Mammary epithelial cell (primary cell): ENCODE results near the gene KIAA1671.

Source experiments
- CTCF ChIP-seq, 2 donors: IDR thresholded peaks in 1 of 2; conservative IDR thresholded peaks in 1 of 2; 2 replicates each; pipeline ENCODE4 v1.5.1; 2011 to 2012; ENCODE audit warnings: inconsistent platforms in 2 of 2, low read length in 2 of 2, mild to moderate bottlenecking in 2 of 2, control low read depth in 1 of 2, low read depth in 1 of 2; ENCODE audit not compliant: insufficient read depth in 1 of 2; ENCODE audit errors: extremely low read depth in 1 of 2
- EZH2 ChIP-seq: IDR thresholded peaks from 2 replicates; pipeline ENCODE4 v1.6.1; 2012; ENCODE audit warnings: low read length, inconsistent platforms, borderline replicate concordance

DNA sequence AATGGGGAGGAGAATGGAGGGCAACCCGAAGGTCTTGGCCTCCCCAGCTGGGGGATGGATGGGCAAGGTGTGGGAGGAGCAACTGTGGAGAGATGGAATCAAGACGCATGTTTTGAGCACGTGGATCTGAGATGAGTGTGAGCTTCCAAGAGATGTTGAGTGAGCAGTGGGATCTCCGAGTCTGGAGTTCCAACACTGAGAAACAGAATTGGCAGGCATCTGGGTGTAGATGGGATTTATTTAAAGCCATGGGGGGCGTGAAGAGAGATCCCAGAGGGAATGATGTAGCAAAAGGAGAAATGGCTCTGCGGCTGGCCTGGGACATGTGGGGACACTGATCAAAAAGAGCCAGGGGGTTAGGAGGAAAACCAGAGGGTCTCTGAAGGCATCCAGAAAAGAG lies 95.6 kb downstream of the KIAA1671 start:
- TF ChIP-seq CTCF (conservative IDR thresholded peaks at IDR 0.05 in 1 of 2, IDR thresholded peaks at IDR 0.05 in 1 of 2; ENCODE audit: extremely low read depth in 1 of 2, insufficient read depth in 1 of 2, low read depth in 1 of 2, low read length in 2 of 2) (no peak), EZH2 (no peak)
